Hematopoietic multipotent progenitor cell treated with erythropoietin and hydrocortisone succinate and interleukin-3 and kit ligand, for 17 days (in vitro differentiated cells): ENCODE data around the gene ZRANB3.
"Not testable (repeated sequence)": the region's sequence is repeated elsewhere in the genome, so short reads cannot be mapped to it uniquely, and the experiment has no call there.

Source experiments
- DNase-seq: peaks from one replicate; pipeline ENCODE4 v3.0.0-alpha.2; 2015; ENCODE audit warnings: low spot score

ZRANB3 gene

GRCh38 chr2:135485441-135485840, 45.6 kb downstream of the ZRANB3 start:
- no peak for DNase-seq

GRCh38 chr2:135475128-135475527, 55.9 kb downstream of the ZRANB3 start:
- no peak for DNase-seq

- peak; percentile 15 for DNase-seq
Observed at GRCh38 chr2:135473567-135473966, 57.5 kb downstream of the ZRANB3 start.

GRCh38 chr2:135471106-135471505, 59.9 kb downstream of the ZRANB3 start:
- no peak for DNase-seq

GRCh38 chr2:135457279-135457678, 73.7 kb downstream of the ZRANB3 start:
- no peak for DNase-seq

GRCh38 chr2:135456835-135457234, 74.2 kb downstream of the ZRANB3 start:
- no peak for DNase-seq

- no peak for DNase-seq
Observed at GRCh38 chr2:135456431-135456830, 74.6 kb downstream of the ZRANB3 start.

- DNase-seq = no peak
Observed at GRCh38 chr2:135454608-135455007, 76.4 kb downstream of the ZRANB3 start.

- not testable (repeated sequence) for DNase-seq
Observed at GRCh38 chr2:135453027-135453426, 78.0 kb downstream of the ZRANB3 start.

- DNase-seq = no peak
Observed at GRCh38 chr2:135451966-135452365, 79.1 kb downstream of the ZRANB3 start.

GRCh38 chr2:135443013-135443412, 88.0 kb downstream of the ZRANB3 start:
- not testable (repeated sequence) for DNase-seq

- DNase-seq = not testable (repeated sequence)
Observed at GRCh38 chr2:135435155-135435554, 95.9 kb downstream of the ZRANB3 start.

GRCh38 chr2:135424849-135425248, 106.2 kb downstream of the ZRANB3 start:
- no peak for DNase-seq

- no peak for DNase-seq
Observed at GRCh38 chr2:135422898-135423297, 108.1 kb downstream of the ZRANB3 start.

GRCh38 chr2:135411646-135412045, 119.4 kb downstream of the ZRANB3 start:
- DNase-seq = no peak

- no peak for DNase-seq
Observed at GRCh38 chr2:135409436-135409835, 121.6 kb downstream of the ZRANB3 start.

- not testable (repeated sequence) for DNase-seq
Observed at GRCh38 chr2:135396259-135396658, 134.8 kb downstream of the ZRANB3 start.

- DNase-seq = no peak
Observed at GRCh38 chr2:135386993-135387392, 144.0 kb downstream of the ZRANB3 start.

- no peak for DNase-seq
Observed at GRCh38 chr2:135378591-135378990, 152.4 kb downstream of the ZRANB3 start.

- no peak for DNase-seq
Observed at GRCh38 chr2:135373702-135374101, 157.3 kb downstream of the ZRANB3 start.

- no peak for DNase-seq
Observed at GRCh38 chr2:135349941-135350340, 181.1 kb downstream of the ZRANB3 start.

- DNase-seq = not testable (repeated sequence)
Observed at GRCh38 chr2:135348096-135348704, 182.8 kb downstream of the ZRANB3 start.

- DNase-seq = no peak
Observed at GRCh38 chr2:135337071-135337470, 193.9 kb downstream of the ZRANB3 start.

- DNase-seq = no peak
Observed at GRCh38 chr2:135335256-135335655, 195.8 kb downstream of the ZRANB3 start.
